GM19193 (cell line): ENCODE measurements around the gene PDCD1LG2.

Experiments used
- POLR2A ChIP-seq: IDR thresholded peaks from 4 replicates; pipeline ENCODE4 v1.6.1; 2011; ENCODE audit not compliant: insufficient read depth, insufficient read length; ENCODE audit errors: extremely low read depth

Gene PDCD1LG2

GRCh38 chr9:5592904-5593303 lies 82.6 kb downstream of the PDCD1LG2 start:
- no peak for TF ChIP-seq POLR2A

- TF ChIP-seq POLR2A, result no peak
These were observed 83.6 kb downstream of the PDCD1LG2 start for GRCh38 chr9:5593904-5594303.

DNA sequence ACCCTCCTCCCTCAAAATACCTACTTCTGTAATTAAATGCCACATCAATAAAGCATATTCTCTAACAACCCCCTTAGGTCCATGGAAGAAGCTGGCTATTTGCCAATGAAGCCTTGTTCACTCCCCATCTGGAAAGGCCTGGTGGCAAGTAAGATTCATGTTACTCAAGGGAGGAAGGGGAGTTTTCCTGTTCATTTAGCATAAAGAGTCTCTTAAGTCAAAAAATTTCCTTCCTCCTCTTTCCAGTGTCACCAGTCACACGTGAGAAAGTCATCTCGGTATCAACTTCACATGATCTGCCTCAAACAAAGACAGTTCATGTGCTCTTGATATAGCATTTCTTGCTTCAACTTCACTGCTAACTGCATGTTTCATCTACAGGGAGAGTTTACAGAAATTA lies 85.8 kb downstream of the PDCD1LG2 start:
- TF ChIP-seq POLR2A, result no peak

DNA sequence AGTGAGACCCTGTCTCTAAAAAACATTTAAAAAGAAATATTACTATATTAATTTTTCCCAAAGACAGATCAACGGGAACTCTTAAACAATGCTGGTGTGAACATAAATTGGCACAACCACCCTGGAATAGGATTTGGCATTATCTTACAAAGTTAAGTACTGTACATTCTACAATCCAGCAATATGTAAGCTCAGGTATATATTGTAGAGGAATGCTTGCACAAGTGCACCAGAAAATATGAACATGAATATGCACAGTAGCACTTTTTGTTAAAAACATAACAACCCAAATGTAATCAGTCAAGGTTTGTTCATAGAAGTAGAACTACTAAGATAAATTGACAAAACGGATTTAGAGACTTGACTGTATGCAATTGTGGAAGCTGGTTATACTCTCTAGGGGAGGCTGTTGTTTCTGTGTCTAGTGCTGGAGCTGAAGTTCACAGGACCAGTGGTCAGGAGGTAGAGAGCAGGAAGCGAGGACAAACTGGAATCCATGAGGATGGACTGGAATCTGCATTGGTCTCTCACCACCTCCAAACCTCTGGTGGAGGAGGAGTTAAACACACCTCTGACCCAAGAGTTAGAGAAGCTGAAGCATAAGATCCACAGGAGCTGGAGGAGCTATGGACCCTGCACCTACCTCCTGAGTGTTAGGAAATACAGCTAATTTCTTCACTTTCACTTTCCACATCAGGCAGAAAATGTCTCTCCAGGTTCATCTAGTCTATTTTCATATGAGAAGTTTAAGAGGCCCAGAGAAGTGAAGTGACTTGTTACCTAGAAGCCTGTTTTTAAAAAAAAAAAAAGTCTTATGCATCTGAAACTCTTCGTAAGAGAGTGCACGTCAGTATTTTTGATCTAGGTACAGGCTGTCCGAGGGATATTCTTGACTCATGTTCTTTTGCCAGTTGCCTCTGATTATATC lies 98.2 kb downstream of the PDCD1LG2 start:
- TF ChIP-seq POLR2A, result no peak

GRCh38 chr9:5609226-5609596 lies 98.9 kb downstream of the PDCD1LG2 start:
- no peak for TF ChIP-seq POLR2A

GRCh38 chr9:5610491-5610890 lies 100.2 kb downstream of the PDCD1LG2 start:
- no peak for TF ChIP-seq POLR2A

- no peak for TF ChIP-seq POLR2A
These were observed 101.2 kb downstream of the PDCD1LG2 start for GRCh38 chr9:5611321-5612184.

GRCh38 chr9:5612185-5612530 lies 101.8 kb downstream of the PDCD1LG2 start:
- TF ChIP-seq POLR2A, result no peak

DNA sequence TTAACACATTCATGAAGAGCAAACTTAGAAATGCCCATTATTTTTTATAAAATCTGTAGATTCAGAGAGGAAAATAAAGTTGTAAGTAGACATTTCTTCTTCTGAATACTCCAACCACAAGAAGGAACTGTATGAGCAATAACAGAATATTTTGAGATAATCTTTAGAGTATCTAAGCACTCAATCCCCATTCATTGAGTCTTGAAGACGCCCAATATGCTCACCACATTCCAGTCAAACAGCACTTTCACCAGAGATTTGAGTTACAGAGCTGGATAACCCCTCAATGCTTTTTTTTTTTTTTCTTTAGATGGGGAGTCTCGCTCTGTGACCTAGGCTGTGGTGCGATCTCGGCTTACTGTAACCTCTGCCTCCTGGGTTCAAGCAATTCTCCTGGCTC lies 103.9 kb downstream of the PDCD1LG2 start:
- TF ChIP-seq POLR2A, result no peak

GRCh38 chr9:5614985-5615384 lies 104.7 kb downstream of the PDCD1LG2 start:
- TF ChIP-seq POLR2A, result no peak

DNA sequence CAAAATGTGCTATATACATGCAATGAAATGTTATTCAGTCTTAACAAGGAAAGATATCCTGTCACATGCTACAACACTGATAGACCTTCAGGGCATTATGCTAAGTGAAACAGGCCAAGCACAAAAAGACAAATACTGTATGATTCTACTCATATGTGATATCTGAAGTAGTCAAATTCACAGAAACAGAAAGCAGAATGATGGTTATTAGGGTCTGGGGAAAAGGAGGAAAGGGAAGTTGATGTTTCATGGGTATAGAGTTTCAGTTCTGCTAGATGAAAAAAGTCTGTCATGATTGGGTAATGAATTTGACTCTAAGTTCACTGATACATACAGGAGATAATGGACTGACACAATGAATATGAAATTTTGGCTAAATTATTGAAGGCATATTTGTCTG lies 107.4 kb downstream of the PDCD1LG2 start:
- TF ChIP-seq POLR2A, result no peak

DNA sequence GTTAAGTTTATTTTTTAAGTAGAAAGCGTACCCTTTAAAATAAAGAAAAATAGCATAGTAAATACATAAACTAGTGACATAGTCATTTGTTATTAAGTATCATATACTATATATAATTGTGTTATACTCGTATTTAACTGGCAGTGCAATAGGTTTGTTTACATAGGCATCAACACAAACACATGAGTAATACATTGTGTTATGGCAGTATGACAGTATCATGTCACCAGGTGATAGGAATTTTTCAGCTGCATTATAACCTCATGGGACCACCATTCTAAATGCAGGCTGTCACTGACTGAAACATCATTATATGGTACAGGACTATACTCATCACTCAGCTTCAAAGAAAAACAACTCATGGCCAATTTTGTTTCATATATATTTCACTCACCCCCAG lies 110.2 kb downstream of the PDCD1LG2 start:
- no peak for TF ChIP-seq POLR2A
